GM19240 (cell line): Measurements from ENCODE around the gene CDADC1.
"Not testable (repeated sequence)": the region's sequence is repeated elsewhere in the genome, so short reads cannot be mapped to it uniquely, and the experiment has no call there.

ENCODE experiments used
- DNase-seq: peaks from one replicate; pipeline ENCODE4 v3.0.0; 2011; ENCODE audit warnings: low spot score; ENCODE audit not compliant: insufficient read length

Gene CDADC1

GRCh38 chr13:49292742-49293486 lies 45.2 kb downstream of the CDADC1 start:
- no peak for DNase-seq

- not testable (repeated sequence) for DNase-seq
These were observed 47.0 kb downstream of the CDADC1 start for GRCh38 chr13:49294723-49295122.

- DNase-seq = no peak
These were observed 47.5 kb downstream of the CDADC1 start for GRCh38 chr13:49295244-49295643.

GRCh38 chr13:49296659-49297058 lies 48.9 kb downstream of the CDADC1 start:
- no peak for DNase-seq

- DNase-seq = no peak
These were observed 49.6 kb downstream of the CDADC1 start for GRCh38 chr13:49297338-49297737.

- no peak for DNase-seq
These were observed 50.7 kb downstream of the CDADC1 start for GRCh38 chr13:49298416-49298815.

- DNase-seq = no peak
These were observed 51.3 kb downstream of the CDADC1 start for GRCh38 chr13:49298903-49299605.

- DNase-seq = no peak
These were observed 52.6 kb downstream of the CDADC1 start for GRCh38 chr13:49300276-49300675.

- DNase-seq = peak; percentile 68
These were observed 53.2 kb downstream of the CDADC1 start for GRCh38 chr13:49300739-49301589.

GRCh38 chr13:49302222-49302621 lies 54.5 kb downstream of the CDADC1 start:
- DNase-seq = no peak

- no peak for DNase-seq
These were observed 55.1 kb downstream of the CDADC1 start for GRCh38 chr13:49302817-49303216.

- no peak for DNase-seq
These were observed 56.0 kb downstream of the CDADC1 start for GRCh38 chr13:49303533-49304252.

- DNase-seq = no peak
These were observed 56.6 kb downstream of the CDADC1 start for GRCh38 chr13:49304356-49304755.

- no peak for DNase-seq
These were observed 57.3 kb downstream of the CDADC1 start for GRCh38 chr13:49304763-49305700.

- no peak for DNase-seq
These were observed 58.2 kb downstream of the CDADC1 start for GRCh38 chr13:49305792-49306425.

- no peak for DNase-seq
These were observed 59.6 kb downstream of the CDADC1 start for GRCh38 chr13:49307365-49307764.

- DNase-seq = no peak
These were observed 60.6 kb downstream of the CDADC1 start for GRCh38 chr13:49308097-49308875.

- DNase-seq = no peak
These were observed 61.2 kb downstream of the CDADC1 start for GRCh38 chr13:49308921-49309408.

GRCh38 chr13:49310251-49310650 lies 62.5 kb downstream of the CDADC1 start:
- no peak for DNase-seq
